GM11168 (cell line): ENCODE data around the gene DENND1A.

ENCODE experiments used
- in situ Hi-C: fragments of 300-500 bp; cut with MboI; formaldehyde crosslinking; loops from one replicate; pipeline ENCODE4 v1.12.0; 2022; ENCODE audit warnings: low sequenced_read_pairs; ENCODE audit not compliant: unreplicated experiment

The DENND1A gene

GRCh38 chr9:123597876-123598556 is 331.9 kb downstream of the DENND1A start:
- in situ Hi-C loops = no loop called here

- in situ Hi-C loops = no loop called here
Measured at GRCh38 chr9:123597048-123597447, 332.9 kb downstream of the DENND1A start.

GRCh38 chr9:123591283-123591682 is 338.6 kb downstream of the DENND1A start:
- in situ Hi-C loops = no loop called here

GRCh38 chr9:123590499-123590898 is 339.4 kb downstream of the DENND1A start:
- in situ Hi-C loops = no loop called here

GRCh38 chr9:123589361-123590239 is 340.3 kb downstream of the DENND1A start:
- in situ Hi-C loops = no loop called here

- in situ Hi-C loops = no loop called here
Measured at GRCh38 chr9:123586275-123586674, 343.7 kb downstream of the DENND1A start.

GRCh38 chr9:123584202-123585176 is 345.4 kb downstream of the DENND1A start:
- in situ Hi-C loops = no loop called here

- in situ Hi-C loops = no loop called here
Measured at GRCh38 chr9:123583646-123584045, 346.3 kb downstream of the DENND1A start.

- in situ Hi-C loops = no loop called here
Measured at GRCh38 chr9:123571240-123571639, 358.7 kb downstream of the DENND1A start.

GRCh38 chr9:123568691-123569688 is 360.9 kb downstream of the DENND1A start:
- in situ Hi-C loops = no loop called here

GRCh38 chr9:123567013-123567412 is 362.9 kb downstream of the DENND1A start:
- in situ Hi-C loops = no loop called here

GRCh38 chr9:123564652-123565051 is 365.3 kb downstream of the DENND1A start:
- in situ Hi-C loops = no loop called here

- in situ Hi-C loops = no loop called here
Measured at GRCh38 chr9:123562844-123563346, 367.0 kb downstream of the DENND1A start.

- in situ Hi-C loops = no loop called here
Measured at GRCh38 chr9:123561046-123561445, 368.9 kb downstream of the DENND1A start.

GRCh38 chr9:123556464-123557435 is 373.2 kb downstream of the DENND1A start:
- in situ Hi-C loops = no loop called here

GRCh38 chr9:123555646-123556045 is 374.3 kb downstream of the DENND1A start:
- in situ Hi-C loops = no loop called here

GRCh38 chr9:123552530-123552929 is 377.4 kb downstream of the DENND1A start:
- in situ Hi-C loops = no loop called here

GRCh38 chr9:123551734-123552133 is 378.2 kb downstream of the DENND1A start:
- in situ Hi-C loops = no loop called here
